Measurements from ENCODE around the gene SLC22A31.
"Not testable (repeated sequence)": the region's sequence is repeated elsewhere in the genome, so short reads cannot be mapped to it uniquely, and the experiment has no call there.

The SLC22A31 gene

GRCh38 chr16:89192956-89193575 is 7.3 kb downstream of the SLC22A31 start:
- DNase-seq (ENCODE audit: low read depth in 3 of 3), result peak; percentile 19 to 68 (median 52)

GRCh38 chr16:89192186-89192955 is 8.0 kb downstream of the SLC22A31 start:
- peak in 1 of 3 experiments; percentile 77 for DNase-seq (ENCODE audit: low read depth in 3 of 3)

- DNase-seq (ENCODE audit: low read depth in 3 of 3), result no peak
These were observed 8.5 kb downstream of the SLC22A31 start for GRCh38 chr16:89191901-89192185.

- DNase-seq (ENCODE audit: low read depth in 3 of 3), result no peak
These were observed 9.1 kb downstream of the SLC22A31 start for GRCh38 chr16:89191033-89191900.

GRCh38 chr16:89190150-89190958 is 10.0 kb downstream of the SLC22A31 start:
- no peak for DNase-seq (ENCODE audit: low read depth in 3 of 3)

- no peak for DNase-seq (ENCODE audit: low read depth in 3 of 3)
These were observed 10.8 kb downstream of the SLC22A31 start for GRCh38 chr16:89189358-89190025.

- DNase-seq (ENCODE audit: low read depth in 3 of 3), result not testable (repeated sequence)
These were observed 11.6 kb downstream of the SLC22A31 start for GRCh38 chr16:89188471-89189357.

- no peak for DNase-seq (ENCODE audit: low read depth in 3 of 3)
These were observed 12.5 kb downstream of the SLC22A31 start for GRCh38 chr16:89187770-89188392.

- peak in 1 of 3 experiments; percentile 38 for DNase-seq (ENCODE audit: low read depth in 3 of 3)
These were observed 13.1 kb downstream of the SLC22A31 start for GRCh38 chr16:89187032-89187769.

GRCh38 chr16:89186593-89187031 is 13.7 kb downstream of the SLC22A31 start:
- not testable (repeated sequence) for DNase-seq (ENCODE audit: low read depth in 3 of 3)

GRCh38 chr16:89185887-89186592 is 14.3 kb downstream of the SLC22A31 start:
- DNase-seq (ENCODE audit: low read depth in 3 of 3), result not testable (repeated sequence)

GRCh38 chr16:89184933-89185794 is 15.2 kb downstream of the SLC22A31 start:
- DNase-seq (ENCODE audit: low read depth in 3 of 3), result no peak

- no peak for DNase-seq (ENCODE audit: low read depth in 3 of 3)
These were observed 15.7 kb downstream of the SLC22A31 start for GRCh38 chr16:89184677-89184932.

- DNase-seq (ENCODE audit: low read depth in 3 of 3), result no peak
These were observed 16.2 kb downstream of the SLC22A31 start for GRCh38 chr16:89183975-89184676.

- no peak for DNase-seq (ENCODE audit: low read depth in 3 of 3)
These were observed 16.9 kb downstream of the SLC22A31 start for GRCh38 chr16:89183463-89183862.

GRCh38 chr16:89179656-89180315 is 20.6 kb downstream of the SLC22A31 start:
- no peak for DNase-seq (ENCODE audit: low read depth in 3 of 3)
